ENCODE data around the gene CSHL1. TPM values are rescaled to one million over a fixed set of nuclear protein-coding genes. Genes with fewer than 3 reads are reported as not detected.

Gene CSHL1
- not detected in 2 replicates for total RNA-seq

DNA sequence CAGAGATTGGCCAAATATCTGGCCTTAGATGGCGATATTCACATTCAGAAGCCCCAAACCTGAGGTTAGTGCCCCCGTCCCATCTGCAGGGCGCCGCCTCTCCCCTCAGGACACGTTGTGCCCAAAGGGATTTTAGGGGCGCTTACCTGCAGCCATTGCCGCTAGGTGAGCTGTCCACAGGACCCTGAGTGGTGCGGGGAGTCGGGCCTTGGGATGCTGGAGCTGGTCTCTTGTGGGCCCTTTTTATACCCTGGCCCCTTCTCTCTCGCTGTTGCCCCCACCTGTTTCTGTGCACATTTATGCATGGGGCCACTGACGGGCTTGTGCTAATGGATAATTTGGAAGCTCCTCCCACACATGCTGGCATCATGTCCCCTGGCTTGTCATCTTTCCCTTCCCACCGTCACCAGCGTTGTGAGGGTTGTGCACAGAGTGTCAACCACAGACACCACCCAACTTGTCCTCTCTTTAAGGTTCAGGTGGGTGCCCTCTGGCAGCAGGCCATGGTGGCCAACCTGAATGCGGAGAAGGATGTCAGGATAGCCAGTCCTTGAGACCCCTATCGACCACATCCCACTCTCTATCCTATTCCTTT is at the start of gene CSHL1:
CSHL1 (minus strand) TSS at position 218 of the 595 bp plus-strand sequence; CDS start at position 156, 62 bp downstream.

DNA sequence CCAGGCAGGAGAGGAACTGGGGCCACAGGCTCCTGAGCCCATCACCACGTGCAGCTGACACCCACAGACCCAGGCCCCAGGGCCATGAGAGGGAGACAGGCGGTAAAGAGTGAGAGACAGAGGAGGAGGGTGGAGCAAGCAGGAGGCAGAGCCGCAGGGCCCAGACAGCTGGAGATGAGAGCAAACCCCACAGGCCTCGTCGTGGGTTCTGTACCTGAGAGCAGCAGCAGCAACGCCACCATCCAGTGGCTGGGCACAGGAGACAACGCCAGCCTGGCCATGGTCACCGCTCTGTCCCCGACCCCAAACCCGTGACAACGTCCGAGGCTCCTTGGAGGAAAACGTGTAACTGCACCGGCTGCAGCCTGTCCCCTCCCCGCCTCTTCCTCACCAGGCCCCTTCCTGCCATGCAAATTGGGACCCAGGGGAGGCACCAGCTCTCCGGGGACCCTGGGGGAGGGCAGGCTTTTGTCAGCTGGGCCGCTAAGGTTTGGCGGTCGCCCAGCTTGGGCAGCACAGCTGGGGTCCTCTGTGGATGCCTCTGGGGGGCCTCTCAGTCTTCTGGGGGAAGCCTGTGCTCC is 21.0 kb upstream of the CSHL1 start, which contains the start of gene CD79B:
CD79B (minus strand) TSS at position 351 of the 581 bp plus-strand sequence; CDS start at position 281, 70 bp downstream.

DNA sequence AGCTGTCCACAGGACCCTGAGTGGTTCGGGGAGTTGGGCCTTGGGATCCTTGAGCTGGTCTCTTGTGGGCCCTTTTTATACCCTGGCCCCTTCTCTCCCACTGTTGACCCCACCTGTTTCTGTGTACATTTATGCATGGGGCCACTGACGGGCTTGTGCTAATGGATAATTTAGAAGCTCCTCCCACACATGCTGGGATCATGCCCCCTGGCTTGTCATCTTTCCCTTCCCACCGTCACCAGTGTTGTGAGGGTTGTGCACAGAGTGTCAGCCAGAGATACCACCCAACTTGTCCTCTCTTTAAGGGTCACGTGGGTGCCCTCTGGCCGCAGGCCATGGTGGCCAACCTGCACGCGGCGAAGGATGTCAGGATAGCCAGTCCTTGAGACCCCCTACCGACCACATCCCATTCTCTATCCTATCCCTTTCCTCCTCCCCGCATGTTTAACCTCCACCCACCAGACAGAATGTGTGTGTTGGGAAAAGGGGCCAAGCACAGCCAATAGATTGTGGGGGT is 7.8 kb upstream of the CSHL1 start, which contains the start of gene GH1:
GH1 (minus strand) TSS at position 51 of the 517 bp plus-strand sequence. CDS start 63 bp downstream, outside the sequence.

GRCh38 chr17:63896524-63897354 is 14.3 kb downstream of the CSHL1 start, which contains the start of gene CSH1:
Gene CSH1, minus strand, starts transcription at chr17:63896574. Its CDS starts 63 bp downstream, at chr17:63896511.

DNA sequence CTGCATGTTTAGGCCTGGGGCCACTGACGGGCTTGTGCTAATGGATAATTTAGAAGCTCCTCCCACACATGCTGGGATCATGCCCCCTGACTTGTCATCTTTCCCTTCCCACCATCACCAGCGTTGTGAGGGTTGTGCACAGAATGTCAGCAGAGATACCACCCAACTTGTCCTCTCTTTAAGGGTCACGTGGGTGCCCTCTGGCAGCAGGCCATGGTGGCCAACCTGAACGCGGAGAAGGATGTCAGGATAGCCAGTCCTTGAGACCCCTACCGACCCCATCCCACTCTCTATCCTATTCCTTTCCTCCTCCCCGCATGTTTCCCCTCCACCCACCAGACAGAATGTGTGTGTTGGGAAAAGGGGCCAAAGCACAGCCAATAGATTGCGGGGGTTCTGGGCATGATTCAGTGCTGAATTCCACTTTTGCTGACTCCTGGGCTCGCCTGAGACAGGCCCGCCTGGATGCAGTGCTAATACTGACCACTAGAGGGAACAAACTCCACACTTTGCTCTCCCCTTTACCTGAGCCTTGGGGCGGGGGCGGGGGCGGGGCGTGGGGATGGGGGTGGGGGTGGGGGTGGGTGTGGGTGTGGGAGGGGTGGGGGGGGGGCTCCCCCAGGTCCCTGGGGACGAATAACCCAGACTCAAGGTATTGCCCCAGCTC is 29.0 kb downstream of the CSHL1 start, which contains the start of gene GH2:
GH2 (minus strand) TSS at position 10 of the 667 bp plus-strand sequence. CDS start 143 bp downstream, outside the sequence.

GRCh38 chr17:63873577-63873976 is 37.5 kb downstream of the CSHL1 start, which contains the start of gene CSH2:
Gene CSH2, minus strand, starts transcription at chr17:63873677. Its CDS starts 63 bp downstream, at chr17:63873614.

Small RNAs within 50 kb of the gene (small RNA-seq; reads per million reads assigned to genes)
- not detected for gene AC040958.1 (ENCODE audit: low replicate concordance)
- gene AC127029.1 (ENCODE audit: low replicate concordance): not detected
- gene GH1 (ENCODE audit: low replicate concordance): not detected

Other genes with a start within 250 kb of the CSHL1 start
- 9.9 and 16.6 TPM in 2 replicates for gene LIMD2, start 211.1 kb downstream of the CSHL1 start, total RNA-seq
- 19.3 and 35.8 TPM in 2 replicates for gene STRADA, start 169.5 kb downstream of the CSHL1 start, total RNA-seq
- gene CCDC47, start 137.7 kb downstream of the CSHL1 start, total RNA-seq: 64.7 and 105 TPM in 2 replicates
- gene DDX42, start 137.1 kb downstream of the CSHL1 start, total RNA-seq: 71.2 and 81.4 TPM in 2 replicates
- gene PSMC5, start 83.8 kb downstream of the CSHL1 start, total RNA-seq: 41.9 and 47.3 TPM in 2 replicates
- gene FTSJ3, start 83.6 kb downstream of the CSHL1 start, total RNA-seq: 38.5 and 71.2 TPM in 2 replicates
- gene SMARCD2, start 68.6 kb downstream of the CSHL1 start, total RNA-seq: 70.2 and 88.3 TPM in 2 replicates
- gene CSH2, start 37.6 kb downstream of the CSHL1 start, total RNA-seq: 0.14 TPM in 1 of 2 replicates, not detected in the other
- gene GH2, start 29.3 kb downstream of the CSHL1 start, total RNA-seq: not detected in 2 replicates
- gene CSH1, start 14.7 kb downstream of the CSHL1 start, total RNA-seq: not detected in 2 replicates
- gene GH1, start 7.6 kb upstream of the CSHL1 start, total RNA-seq: not detected in 2 replicates
- not detected in 2 replicates for gene CD79B, start 21.1 kb upstream of the CSHL1 start, total RNA-seq
- under 0.01 TPM in 1 of 2 replicates, not detected in the other for gene SCN4A, start 61.7 kb upstream of the CSHL1 start, total RNA-seq
- 0.14 and 0.44 TPM in 2 replicates for gene PRR29, start 87.1 kb upstream of the CSHL1 start, total RNA-seq
- 2.4 and 2.7 TPM in 2 replicates for gene ICAM2, start 109.4 kb upstream of the CSHL1 start, total RNA-seq
- 19.3 and 65.4 TPM in 2 replicates for gene ERN1, start 218.9 kb upstream of the CSHL1 start, total RNA-seq